Neural cell (in vitro differentiated cells): ENCODE measurements around the gene ANGPT4.
A peak's percentile ranks its signal among the peaks of the same experiment; 100 is the strongest.

Experiments used
- CTCF ChIP-seq: fragments of 450-650 bp; IDR thresholded peaks from 2 replicates; pipeline ENCODE4 v1.5.1; 2014; ENCODE audit warnings: antibody characterized with exemption, mild to moderate bottlenecking, moderate library complexity; ENCODE audit not compliant: poor library complexity, severe bottlenecking
- EP300 ChIP-seq: fragments of 450-650 bp; conservative IDR thresholded peaks from 2 replicates; pipeline ENCODE4 v1.6.1; 2014; ENCODE audit warnings: antibody characterized with exemption, mild to moderate bottlenecking, moderate library complexity; ENCODE audit not compliant: poor library complexity, severe bottlenecking
- EZH2 ChIP-seq: fragments of 200-600, 300-800 bp; shearing (Covaris generic), sonication (generic); IDR thresholded peaks from 2 replicates; pipeline ENCODE4 v1.6.1; 2014; ENCODE audit warnings: antibody characterized with exemption, low read length, borderline replicate concordance, mild to moderate bottlenecking; ENCODE audit not compliant: insufficient read depth, poor library complexity, severe bottlenecking
- POLR2AphosphoS5 ChIP-seq: IDR thresholded peaks from 2 replicates; pipeline ENCODE4 v1.6.1; 2012
- RAD21 ChIP-seq: fragments of 450-650 bp; conservative IDR thresholded peaks from 2 replicates; pipeline ENCODE4 v1.6.1; 2014; ENCODE audit warnings: antibody characterized with exemption, mild to moderate bottlenecking, moderate library complexity
- REST ChIP-seq: IDR thresholded peaks from 2 replicates; pipeline ENCODE4 v1.6.1; 2012; ENCODE audit warnings: borderline replicate concordance
- SMC3 ChIP-seq: fragments of 450-650 bp; conservative IDR thresholded peaks from 2 replicates; pipeline ENCODE4 v1.6.1; 2014; ENCODE audit warnings: antibody characterized with exemption, mild to moderate bottlenecking, moderate library complexity; ENCODE audit not compliant: poor library complexity
- TAF1 ChIP-seq: IDR thresholded peaks from 2 replicates; pipeline ENCODE4 v1.6.1; 2012; ENCODE audit warnings: low read depth

DNA sequence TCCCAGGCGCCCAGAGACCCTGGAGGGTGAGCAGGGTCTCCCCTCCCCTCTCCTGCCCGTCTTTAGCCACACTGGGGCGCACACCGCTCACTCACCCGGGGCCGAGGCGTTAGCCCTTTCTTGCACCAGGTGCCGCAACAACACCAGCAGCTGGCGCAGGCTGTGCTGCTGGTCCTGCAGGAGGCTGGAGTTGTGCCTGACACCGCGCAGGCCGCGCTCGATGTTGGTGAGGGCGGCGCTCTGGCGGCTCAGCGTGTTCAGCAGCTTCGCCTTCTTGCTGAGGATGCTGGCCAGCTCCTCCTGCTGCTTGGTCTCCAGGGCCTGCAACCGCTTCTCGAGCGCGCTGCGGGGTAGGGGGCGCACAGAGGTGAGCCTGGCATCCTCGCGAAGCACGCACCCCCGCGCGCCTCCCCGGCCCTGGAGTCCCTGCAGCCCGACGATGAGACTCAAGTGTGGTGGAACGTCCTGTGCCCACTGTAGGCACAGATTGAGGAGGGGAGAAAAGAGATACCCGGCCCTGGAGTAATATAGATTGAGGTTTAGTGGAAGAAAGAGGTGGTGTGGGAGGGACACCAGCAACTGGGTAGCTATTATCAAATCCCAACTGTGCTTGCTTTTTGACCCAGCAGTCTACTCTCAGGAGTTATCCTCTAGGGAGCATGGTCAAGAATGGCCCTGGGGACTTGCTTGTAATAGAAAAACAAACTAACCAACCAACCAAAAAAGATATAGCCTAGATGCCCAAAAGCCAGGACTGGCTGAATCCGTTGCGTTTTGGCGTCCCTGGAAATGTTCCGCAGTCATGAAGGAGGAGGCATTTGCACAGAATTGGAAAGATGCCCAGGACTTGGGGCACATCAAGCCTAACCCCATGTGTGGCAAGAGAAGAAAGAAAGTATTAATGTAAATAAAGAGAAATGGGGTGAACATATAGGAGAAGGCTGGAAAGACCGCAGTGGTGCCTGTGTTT is 30.9 kb downstream of the ANGPT4 start:
- no peak for TF ChIP-seq CTCF
- TF ChIP-seq POLR2AphosphoS5, result no peak
- no peak for TF ChIP-seq REST
- TF ChIP-seq TAF1, result no peak
- no peak for TF ChIP-seq EP300
- TF ChIP-seq RAD21, result no peak
- peak; percentile 24 for TF ChIP-seq SMC3
- TF ChIP-seq EZH2, result no peak
